Fibroblast of the conjunctiva (primary cell): ENCODE results near the gene VWA8.

Experiments used
- DNase-seq: peaks from one replicate; pipeline ENCODE4 v3.0.0-alpha.2; 2010; ENCODE audit warnings: low read depth

Gene VWA8

GRCh38 chr13:41613471-41613870 lies 347.4 kb downstream of the VWA8 start:
- no peak for DNase-seq

GRCh38 chr13:41611385-41611784 lies 349.5 kb downstream of the VWA8 start:
- DNase-seq: no peak

- DNase-seq: peak; percentile 60
Measured at GRCh38 chr13:41610404-41610803, 350.5 kb downstream of the VWA8 start.

- no peak for DNase-seq
Measured at GRCh38 chr13:41609828-41610227, 351.1 kb downstream of the VWA8 start.

- DNase-seq: no peak
Measured at GRCh38 chr13:41608839-41609177, 352.1 kb downstream of the VWA8 start.

- no peak for DNase-seq
Measured at GRCh38 chr13:41608111-41608838, 352.6 kb downstream of the VWA8 start.

- DNase-seq: no peak
Measured at GRCh38 chr13:41606646-41607045, 354.3 kb downstream of the VWA8 start.

- DNase-seq: no peak
Measured at GRCh38 chr13:41605319-41606285, 355.3 kb downstream of the VWA8 start.

GRCh38 chr13:41603917-41604316 lies 357.0 kb downstream of the VWA8 start:
- DNase-seq: peak; percentile 51

- DNase-seq: peak; percentile 80
Measured at GRCh38 chr13:41601718-41602445, 359.0 kb downstream of the VWA8 start.

GRCh38 chr13:41599619-41600018 lies 361.3 kb downstream of the VWA8 start:
- DNase-seq: no peak

- no peak for DNase-seq
Measured at GRCh38 chr13:41597348-41598041, 363.4 kb downstream of the VWA8 start.

- DNase-seq: no peak
Measured at GRCh38 chr13:41596190-41596589, 364.7 kb downstream of the VWA8 start.

GRCh38 chr13:41595298-41595697 lies 365.6 kb downstream of the VWA8 start:
- DNase-seq: no peak

GRCh38 chr13:41590643-41591042 lies 370.3 kb downstream of the VWA8 start:
- DNase-seq: no peak

- DNase-seq: no peak
Measured at GRCh38 chr13:41590122-41590521, 370.8 kb downstream of the VWA8 start.

- DNase-seq: no peak
Measured at GRCh38 chr13:41589434-41589833, 371.5 kb downstream of the VWA8 start.

- DNase-seq: peak; percentile 77
Measured at GRCh38 chr13:41588899-41589298, 372.0 kb downstream of the VWA8 start.

GRCh38 chr13:41588448-41588847 lies 372.5 kb downstream of the VWA8 start:
- no peak for DNase-seq

GRCh38 chr13:41587490-41587889 lies 373.4 kb downstream of the VWA8 start:
- no peak for DNase-seq

GRCh38 chr13:41586216-41586615 lies 374.7 kb downstream of the VWA8 start:
- DNase-seq: no peak

- no peak for DNase-seq
Measured at GRCh38 chr13:41582027-41582463, 378.9 kb downstream of the VWA8 start.
